Peyer's patch (tissue), 4 donors: ENCODE measurements around the gene UIMC1. TPM values are rescaled to one million over a fixed set of nuclear protein-coding genes. Genes with fewer than 3 reads are reported as not detected.
"Not testable (repeated sequence)": the region's sequence is repeated elsewhere in the genome, so short reads cannot be mapped to it uniquely, and the experiment has no call there.

Experiments
- DNase-seq, 3 donors: peaks; one replicate each; pipeline ENCODE4 v3.0.0-alpha.2; 2017 to 2019
- H3K27ac ChIP-seq, 4 donors: fragments of 200-600 bp; sonication (generic); one replicate each; pipeline ENCODE4 v1.5.1; 2016 to 2019
- H3K27me3 ChIP-seq, 2 donors: fragments of 200-600 bp; sonication (generic); one replicate each; pipeline ENCODE4 v1.5.1; 2019
- H3K36me3 ChIP-seq, 3 donors: fragments of 200-600 bp; sonication (generic); one replicate each; pipeline ENCODE4 v1.5.1; 2016 to 2019
- H3K4me1 ChIP-seq, 4 donors: fragments of 200-600 bp; sonication (generic); one replicate each; pipeline ENCODE4 v1.5.1; 2016 to 2019
- H3K4me3 ChIP-seq, 4 donors: fragments of 200-600 bp; sonication (generic); 1 replicate in 3 of 4; 2 replicates in 1 of 4; pipeline ENCODE4 v1.5.1; 2016 to 2019; ENCODE audit warnings: mild to moderate bottlenecking in 1 of 4
- H3K9me3 ChIP-seq, 4 donors: fragments of 200-600 bp; sonication (generic); one replicate each; pipeline ENCODE4 v1.5.1; 2016 to 2019; ENCODE audit warnings: mild to moderate bottlenecking in 1 of 4
- CTCF ChIP-seq, 6 experiments: fragments of 450-650 bp in 4 of 6; fragments of 200-600 bp in 2 of 6; sonication (generic) in 1 of 6; IDR thresholded peaks; one replicate each; pipeline ENCODE4 v1.5.1; 2017 to 2019; ENCODE audit warnings: antibody characterized with exemption in 6 of 6, mild to moderate bottlenecking in 3 of 6, moderate library complexity in 1 of 6
- POLR2A ChIP-seq, 2 donors: fragments of 450-650 bp; IDR thresholded peaks; one replicate each; pipeline ENCODE4 v1.5.1; 2017; ENCODE audit warnings: antibody characterized with exemption in 2 of 2, mild to moderate bottlenecking in 2 of 2, moderate library complexity in 2 of 2
- total RNA-seq, 4 donors: library from RNA; depleted of rRNA; stranded (reverse); fragments of >200 nt; gene quantifications; one replicate each; pipeline ENCODE4 v1.1.0, GENCODE V29; 2016

The UIMC1 gene
- total RNA-seq, 4 donors from 2014 or later: 22.4 to 111 (median 41.3) TPM

GRCh38 chr5:176996780-176997179 is 9.8 kb downstream of the UIMC1 start:
- Histone ChIP-seq H3K4me1 (peaks cover 0 to 6% (median 5%) of the 10 kb centered on the region in 4 donors), H3K27ac (peak overlapping the region in 3 of 4 donors; percentile 14 to 57 (median 19))
- TF ChIP-seq POLR2A (IDR thresholded peaks at IDR 0.05) (no peak), CTCF (IDR thresholded peaks at IDR 0.05) (no peak)

GRCh38 chr5:176995896-176996767 is 10.4 kb downstream of the UIMC1 start:
- DNase-seq: no peak
- Histone ChIP-seq H3K4me3 (no peak overlapping the region), H3K4me1 (peaks cover 0 to 6% (median 5%) of the 10 kb centered on the region in 4 donors), H3K27ac (peak overlapping the region in 3 of 4 donors; percentile 14 to 70 (median 19)), H3K27me3 (no peaks in the 10 kb centered on the region), H3K36me3 (no peaks in the 10 kb centered on the region), H3K9me3 (no peaks in the 10 kb centered on the region)
- TF ChIP-seq POLR2A (IDR thresholded peaks at IDR 0.05) (no peak), CTCF (IDR thresholded peaks at IDR 0.05) (no peak)

More at GRCh38 chr5:176996780-176997179, 9.8 kb downstream of the UIMC1 start:
- Histone ChIP-seq H3K27me3 (no peaks in the 10 kb centered on the region), H3K9me3 (no peaks in the 10 kb centered on the region), H3K4me3 (no peak overlapping the region), H3K36me3 (no peaks in the 10 kb centered on the region)
- DNase-seq: no peak

GRCh38 chr5:176995122-176995490 is 11.5 kb downstream of the UIMC1 start:
- H3K4me3 ChIP-seq: no peak overlapping the region
- no peaks in the 10 kb centered on the region for H3K36me3 ChIP-seq
- H3K27me3 ChIP-seq: no peaks in the 10 kb centered on the region
- no peaks in the 10 kb centered on the region for H3K9me3 ChIP-seq
- no peak for DNase-seq
- peak overlapping the region in 2 of 4 donors; percentile 47 to 70 for H3K27ac ChIP-seq
- H3K4me1 ChIP-seq: peaks cover 0 to 6% (median 5%) of the 10 kb centered on the region in 4 donors
- no peak for TF ChIP-seq POLR2A (IDR thresholded peaks at IDR 0.05)
- TF ChIP-seq CTCF (IDR thresholded peaks at IDR 0.05): no peak

- H3K27ac ChIP-seq: peak overlapping the region in 2 of 4 donors; percentile 47 to 70
- peak in 2 of 3 donors; percentile 72 to 78 for DNase-seq
- H3K9me3 ChIP-seq: no peaks in the 10 kb centered on the region
- no peaks in the 10 kb centered on the region for H3K36me3 ChIP-seq
- H3K4me3 ChIP-seq: no peak overlapping the region
- no peaks in the 10 kb centered on the region for H3K27me3 ChIP-seq
- no peak for TF ChIP-seq POLR2A (IDR thresholded peaks at IDR 0.05)
- TF ChIP-seq CTCF (IDR thresholded peaks at IDR 0.05): no peak
- H3K4me1 ChIP-seq: peaks cover 0 to 6% (median 5%) of the 10 kb centered on the region in 4 donors
These were observed 12.0 kb downstream of the UIMC1 start for GRCh38 chr5:176994460-176995121.

- H3K27ac ChIP-seq: not testable (repeated sequence)
These were observed 13.5 kb downstream of the UIMC1 start for GRCh38 chr5:176993081-176993480.

GRCh38 chr5:176987583-176987982 is 19.0 kb downstream of the UIMC1 start:
- no peak overlapping the region for H3K27ac ChIP-seq
- H3K27me3 ChIP-seq: no peaks in the 10 kb centered on the region
- no peaks in the 10 kb centered on the region for H3K36me3 ChIP-seq
- DNase-seq: no peak
- TF ChIP-seq CTCF (IDR thresholded peaks at IDR 0.05): no peak
- TF ChIP-seq POLR2A (IDR thresholded peaks at IDR 0.05): no peak
- peaks cover 0 to 11% (median 4%) of the 10 kb centered on the region in 4 donors for H3K4me1 ChIP-seq
- no peaks in the 10 kb centered on the region for H3K9me3 ChIP-seq
- H3K4me3 ChIP-seq: no peak overlapping the region

More at GRCh38 chr5:176993081-176993480, 13.5 kb downstream of the UIMC1 start:
- H3K4me1 ChIP-seq, H3K9me3 ChIP-seq, H3K4me3 ChIP-seq, H3K27me3 ChIP-seq, DNase-seq, H3K36me3 ChIP-seq: not testable (repeated sequence)
